H1 (cell line): ENCODE measurements around the gene ADD3. TPM values are rescaled to one million over a fixed set of nuclear protein-coding genes. Genes with fewer than 3 reads are reported as not detected.

Source experiments
- CTCF ChIA-PET: fragments of 300-600 bp; sonication (Branson Sonifier 250); formaldehyde crosslinking; loops from one replicate; lab custom pipeline; 2021; ENCODE audit not compliant: partially characterized antibody; lab: Charles Lee
- POLR2A ChIA-PET: fragments of 300-600 bp; sonication (Branson Sonifier 250); formaldehyde crosslinking; loops from one replicate; lab custom pipeline; 2021; ENCODE audit warnings: inconsistent platforms; ENCODE audit not compliant: partially characterized antibody; lab: Charles Lee
- DNase-seq, 2 experiments: peaks; one replicate each; pipeline versions ENCODE4 v3.0.0 to v3.0.0-alpha.2; 2010 to 2022; ENCODE audit warnings: low spot score in 2 of 2, low read depth in 1 of 2, mixed read lengths in 1 of 2
- FAIRE-seq: peaks from 2 replicates; lab custom pipeline; 2011; peaks lifted over from hg19 to GRCh38; lab: Jason Lieb, UNC
- H2AFZ ChIP-seq: 2 replicates; pipeline ENCODE4 v1.8.1; 2012; ENCODE audit warnings: low read length, inconsistent platforms
- H2AK5ac ChIP-seq: 2 replicates; pipeline ENCODE4 v1.6.1; 2013; ENCODE audit warnings: low read depth, low read length
- H2BK120ac ChIP-seq: replicated peaks from 2 replicates; pipeline ENCODE3; 2013; ENCODE audit warnings: low read depth, low read length, inconsistent platforms
- H2BK12ac ChIP-seq: 2 replicates; pipeline ENCODE4 v1.6.1; 2013; ENCODE audit warnings: low read depth, low read length
- H2BK15ac ChIP-seq: 2 replicates; pipeline ENCODE4 v1.6.1; 2013; ENCODE audit warnings: low read length
- H2BK20ac ChIP-seq: 2 replicates; pipeline ENCODE4 v1.6.1; 2013; ENCODE audit warnings: low read length
- H2BK5ac ChIP-seq: 2 replicates; pipeline ENCODE4 v1.6.1; 2013; ENCODE audit warnings: low read depth, low read length
- H3K14ac ChIP-seq: 2 replicates; pipeline ENCODE4 v1.6.1; 2013; ENCODE audit warnings: inconsistent platforms; ENCODE audit not compliant: insufficient read length
- H3K18ac ChIP-seq: 2 replicates; pipeline ENCODE4 v1.6.1; 2013; ENCODE audit warnings: low read length; ENCODE audit errors: extremely low read depth
- H3K23ac ChIP-seq: 2 replicates; pipeline ENCODE4 v1.6.1; 2013; ENCODE audit warnings: inconsistent platforms; ENCODE audit not compliant: insufficient read length
- H3K23me2 ChIP-seq: 2 replicates; pipeline ENCODE4 v1.6.1; 2013; ENCODE audit warnings: low read depth, low read length
- H3K27ac ChIP-seq: 2 replicates; pipeline ENCODE4 v1.6.1; 2011; ENCODE audit warnings: low read depth, low read length, inconsistent platforms
- H3K27me3 ChIP-seq, 4 experiments: replicated peaks in 1 of 4; 1 replicate in 1 of 4; 2 replicates in 3 of 4; pipeline versions ENCODE4 v1.6.1 to v1.8.1; 2011 to 2013; ENCODE audit warnings: low read length in 3 of 4, mild to moderate bottlenecking in 3 of 4, inconsistent platforms in 2 of 4, mixed read lengths in 2 of 4, moderate library complexity in 1 of 4; ENCODE audit not compliant: control insufficient read depth in 3 of 4, insufficient read depth in 3 of 4; ENCODE audit errors: extremely low read depth in 1 of 4
- H3K36me3 ChIP-seq, 4 experiments: 2 replicates each; pipeline versions ENCODE4 v1.6.1 to v1.8.1; 2011 to 2013; ENCODE audit warnings: mild to moderate bottlenecking in 4 of 4, low read length in 3 of 4, moderate library complexity in 2 of 4, control low read depth in 1 of 4, inconsistent platforms in 1 of 4; ENCODE audit not compliant: insufficient read depth in 4 of 4, control insufficient read depth in 2 of 4
- H3K4ac ChIP-seq: replicated peaks from 2 replicates; pipeline ENCODE3; 2013; ENCODE audit warnings: low read length, low read depth, mixed read lengths, inconsistent platforms; ENCODE audit not compliant: insufficient read length
- H3K4me1 ChIP-seq, 4 experiments: replicated peaks in 1 of 4; 1 replicate in 1 of 4; 2 replicates in 3 of 4; pipeline versions ENCODE4 v1.6.1 to v1.8.1; 2011 to 2013; ENCODE audit warnings: low read length in 3 of 4, inconsistent platforms in 2 of 4, mixed read lengths in 1 of 4; ENCODE audit not compliant: insufficient read depth in 4 of 4, control insufficient read depth in 3 of 4
- H3K4me2 ChIP-seq, 2 experiments: 2 replicates each; pipeline versions ENCODE4 v1.6.1 to v1.8.1; 2011 to 2013; ENCODE audit warnings: low read depth in 2 of 2, low read length in 2 of 2, control low read depth in 1 of 2, inconsistent platforms in 1 of 2, mild to moderate bottlenecking in 1 of 2; ENCODE audit not compliant: insufficient read depth in 1 of 2
- H3K4me3 ChIP-seq, 4 experiments: fragments of 200-600, 300-600 bp in 1 of 4; sonication (generic), shearing (Covaris generic), sonication (Bioruptor Twin) in 1 of 4; 2 replicates each; pipeline versions ENCODE4 v1.5.1 to v1.8.1; 2011 to 2016; ENCODE audit warnings: low read length in 4 of 4, low read depth in 3 of 4, control low read depth in 2 of 4, inconsistent platforms in 2 of 4, mild to moderate bottlenecking in 2 of 4, mixed read lengths in 1 of 4, moderate library complexity in 1 of 4; ENCODE audit not compliant: insufficient read depth in 2 of 4; ENCODE audit errors: extremely low read depth in 1 of 4
- H3K56ac ChIP-seq: replicated peaks from 2 replicates; pipeline ENCODE3; 2013; ENCODE audit warnings: low read depth, mild to moderate bottlenecking, mixed read lengths, low read length, inconsistent platforms; ENCODE audit not compliant: insufficient read length
- H3K79me1 ChIP-seq: 2 replicates; pipeline ENCODE4 v1.6.1; 2013; ENCODE audit warnings: low read depth, low read length, control low read depth
- H3K79me2 ChIP-seq, 2 experiments: 2 replicates each; pipeline versions ENCODE4 v1.6.1 to v1.8.1; 2012 to 2013; ENCODE audit warnings: low read length in 2 of 2, mild to moderate bottlenecking in 2 of 2, inconsistent platforms in 1 of 2; ENCODE audit not compliant: insufficient read depth in 2 of 2, control insufficient read depth in 1 of 2
- H3K9ac ChIP-seq, 4 experiments: replicated peaks in 1 of 4; 1 replicate in 1 of 4; 2 replicates in 3 of 4; pipeline versions ENCODE4 v1.6.1 to v1.8.1; 2011 to 2013; ENCODE audit warnings: low read depth in 3 of 4, low read length in 3 of 4, control low read depth in 2 of 4, mild to moderate bottlenecking in 2 of 4, moderate library complexity in 2 of 4, inconsistent platforms in 1 of 4; ENCODE audit errors: extremely low read depth in 1 of 4
- H3K9me3 ChIP-seq, 2 experiments: 2 replicates each; pipeline versions ENCODE4 v1.6.1 to v1.8.1; 2012 to 2013; ENCODE audit warnings: mild to moderate bottlenecking in 2 of 2, moderate library complexity in 2 of 2, control low read depth in 1 of 2, inconsistent platforms in 1 of 2, low read depth in 1 of 2, low read length in 1 of 2, mixed read lengths in 1 of 2; ENCODE audit not compliant: insufficient read depth in 2 of 2
- H4K20me1 ChIP-seq, 2 experiments: replicated peaks in 1 of 2; 2 replicates each; pipeline versions ENCODE3 to v1.8.1; 2011 to 2013; ENCODE audit warnings: inconsistent platforms in 2 of 2, low read length in 2 of 2, mild to moderate bottlenecking in 1 of 2; ENCODE audit not compliant: insufficient read depth in 2 of 2, control insufficient read depth in 1 of 2
- H4K5ac ChIP-seq: 2 replicates; pipeline ENCODE4 v1.6.1; 2013; ENCODE audit warnings: low read length, low read depth, mixed read lengths, inconsistent platforms; ENCODE audit not compliant: insufficient read length
- H4K8ac ChIP-seq: 2 replicates; pipeline ENCODE4 v1.8.0; 2013; ENCODE audit warnings: mild to moderate bottlenecking, moderate library complexity, low read length, inconsistent platforms; ENCODE audit not compliant: insufficient read depth; ENCODE audit errors: extremely low read depth
- H4K91ac ChIP-seq: replicated peaks from 2 replicates; pipeline ENCODE3; 2013; ENCODE audit warnings: low read length, mixed read lengths, inconsistent platforms; ENCODE audit not compliant: insufficient read length
- CBX5 ChIP-seq: fragments of 300-800, 300-1000 bp; sonication (generic); IDR thresholded peaks from 2 replicates; pipeline ENCODE4 v1.7.1; 2016; ENCODE audit warnings: antibody characterized with exemption, low read length, low read depth
- CEBPB ChIP-seq: IDR thresholded peaks from 2 replicates; pipeline ENCODE4 v1.6.1; 2012; ENCODE audit warnings: low read depth, low read length
- CHD2 ChIP-seq: IDR thresholded peaks from 2 replicates; pipeline ENCODE4 v1.6.1; 2012; ENCODE audit warnings: low read length, improper control_type of control experiment
- EGR1 ChIP-seq: IDR thresholded peaks from 2 replicates; pipeline ENCODE4 v1.6.1; 2011; ENCODE audit warnings: low read depth, low read length, borderline replicate concordance
- EP300 ChIP-seq, 2 experiments: IDR thresholded peaks; 1 replicate in 1 of 2; 2 replicates in 1 of 2; pipeline ENCODE4 v1.6.1; 2011 to 2012; ENCODE audit warnings: low read depth in 2 of 2, low read length in 2 of 2, mild to moderate bottlenecking in 2 of 2, borderline replicate concordance in 1 of 2, inconsistent platforms in 1 of 2, moderate library complexity in 1 of 2
- EZH2 ChIP-seq: fragments of 200-600 bp; sonication (generic); IDR thresholded peaks from 2 replicates; pipeline ENCODE4 v1.7.1; 2012; ENCODE audit warnings: low read depth, mild to moderate bottlenecking, moderate library complexity, low read length, inconsistent platforms; ENCODE audit not compliant: severe bottlenecking
- KDM4A ChIP-seq: IDR thresholded peaks from one replicate; pipeline ENCODE4 v1.7.1; 2012; ENCODE audit warnings: low read depth, mild to moderate bottlenecking, moderate library complexity, low read length, inconsistent platforms; ENCODE audit not compliant: severe bottlenecking
- RBBP5 ChIP-seq: IDR thresholded peaks from 2 replicates; pipeline ENCODE4 v1.7.1; 2012; ENCODE audit warnings: low read depth, mild to moderate bottlenecking, inconsistent platforms, low read length, moderate library complexity, borderline replicate concordance
- SIX5 ChIP-seq: IDR thresholded peaks from 2 replicates; pipeline ENCODE4 v1.6.1; 2011; ENCODE audit warnings: mild to moderate bottlenecking, low read depth, low read length
- WGBS, 2 experiments: shearing (Covaris generic) in 1 of 2; methylation state at CpG; one replicate each; pipeline versions ENCODE4 v1.1.6 to v1.1.7; 2013 to 2015; ENCODE audit warnings: low lambda C conversion rate in 2 of 2, mixed read lengths in 2 of 2, inconsistent platforms in 1 of 2, low coverage in 1 of 2, missing lambda C conversion rate in 1 of 2; ENCODE audit not compliant: insufficient replicate concordance in 2 of 2, insufficient coverage in 1 of 2, insufficient read length in 1 of 2; ENCODE audit errors: extremely low coverage in 1 of 2, missing lambda C conversion rate in 1 of 2; 5-methylcytosine and 5-hydroxymethylcytosine counted together
- polyA plus RNA-seq, 7 experiments: library from polyadenylated mRNA; depleted of rRNA in 3 of 7; stranded (reverse) in 5 of 7; unstranded in 2 of 7; fragments of >200 nt in 5 of 7; fragments of 200-250 nt in 2 of 7; gene quantifications; 1 replicate in 5 of 7; 2 replicates in 1 of 7; 4 replicates in 1 of 7; pipeline versions ENCODE4 v1.2.1 to v1.2.3, GENCODE V29; 2011 to 2013; ENCODE audit warnings: missing spikeins in 2 of 7, mixed read lengths in 2 of 7
- total RNA-seq: library from RNA; stranded (reverse); fragmentation: NEBNext Ultra II Directional; extraction: Animal tissue kit (Norgen Biotek cat#: 25700); gene quantifications from 2 replicates; pipeline ENCODE4 v1.2.1, GENCODE V29; 2021
- TF ChIP-seq, protein P1 (sequence below), 3 experiments: IDR thresholded peaks; 1 replicate in 2 of 3; 2 replicates in 1 of 3; pipeline versions ENCODE4 v1.5.1 to v1.6.1; 2011; ENCODE audit warnings: low read length in 3 of 3, mild to moderate bottlenecking in 3 of 3, inconsistent platforms in 2 of 3, low read depth in 1 of 3, moderate library complexity in 1 of 3; ENCODE audit not compliant: insufficient read depth in 1 of 3; ENCODE audit errors: control extremely low read depth in 1 of 3
- TF ChIP-seq, protein P2 (sequence below): IDR thresholded peaks from 2 replicates; pipeline ENCODE4 v1.6.1; 2012; ENCODE audit warnings: inconsistent platforms

ADD3 gene
- total and polyA plus RNA-seq, 2 of the 8 experiments (the other 6 are each of a cell fraction or from before 2014, with no cell fraction given): 44.7 to 85.6 TPM

DNA sequence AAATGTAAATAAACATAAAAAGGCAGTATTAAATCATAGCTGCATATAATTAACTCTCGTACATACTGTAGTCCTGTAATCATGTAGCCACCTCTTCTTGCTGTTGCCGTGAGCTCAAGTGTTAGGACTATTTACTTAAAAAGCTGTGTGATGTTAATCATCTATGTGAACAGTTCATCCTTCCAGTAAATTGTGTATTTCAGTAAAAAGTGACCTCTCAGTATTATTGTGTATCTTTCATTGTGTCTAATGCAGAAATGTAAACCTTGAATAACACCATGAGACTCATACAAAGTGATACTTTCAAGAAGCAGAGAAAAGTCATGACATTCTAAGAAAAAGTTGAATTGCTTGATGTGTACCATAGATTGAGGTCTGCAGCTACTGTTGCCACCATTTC is 38.0 kb downstream of the ADD3 start:
- Histone ChIP-seq H3K36me3 (peaks cover 0 to 9% (median 2%) of the 10 kb centered on the region in 4 experiments; a peak in 3 of 8 replicates), H3K4ac (no peak overlapping the region), H3K27me3 (no peaks in the 10 kb centered on the region), H3K27ac (no peak overlapping the region), H2BK5ac (no peak overlapping the region), H3K9me3 (peaks cover 8 to 15% of the 10 kb centered on the region in 2 experiments), H3K9ac (no peak overlapping the region), H2BK20ac (no peak overlapping the region), H3K23ac (no peak overlapping the region), H4K91ac (no peak overlapping the region), H2BK12ac (no peak overlapping the region), H3K23me2 (no peaks in the 10 kb centered on the region), H3K18ac (no peak overlapping the region), H2AK5ac (no peak overlapping the region), H3K4me3 (no peak overlapping the region), H2BK120ac (no peak overlapping the region), H2AFZ (no peak overlapping the region), H3K79me1 (no peaks in the 10 kb centered on the region; the same call in 1 of the 2 replicates), H3K4me2 (no peak overlapping the region), H4K5ac (no peak overlapping the region), H2BK15ac (no peak overlapping the region), H3K56ac (no peak overlapping the region), H3K4me1 (no peaks in the 10 kb centered on the region), H4K8ac (no peak overlapping the region), H4K20me1 (no peaks in the 10 kb centered on the region), H3K79me2 (peaks cover 1 to 69% of the 10 kb centered on the region in 2 experiments; a peak in 2 of 4 replicates), H3K14ac (no peak overlapping the region)
- ChIA-PET CTCF (interaction anchor here (0.7 to 5.2 kb wide), 4 partner anchors 10 to 156 kb away, joined by 3 to 37 read pairs (median 4); no protein-coding TSS in a partner anchor), POLR2A (no interaction called here)
- FAIRE-seq (no peak), DNase-seq (no peak)
- 100% methylated on average over 2 of the region's 2 CpGs; no CpG with 5 or more reads in 1 of the 2 experiments for WGBS, 2 experiments
- TF ChIP-seq CEBPB (no peak), CHD2 (no peak), EGR1 (no peak), RBBP5 (no peak), EZH2 (no peak), CBX5 (no peak), SIX5 (no peak), EP300 (IDR thresholded peaks at IDR 0.05; ENCODE audit: borderline replicate concordance in 1 of 2, low read depth in 2 of 2, low read length in 2 of 2) (no peak), KDM4A (no peak)
- TF ChIP-seq, protein P1, sequence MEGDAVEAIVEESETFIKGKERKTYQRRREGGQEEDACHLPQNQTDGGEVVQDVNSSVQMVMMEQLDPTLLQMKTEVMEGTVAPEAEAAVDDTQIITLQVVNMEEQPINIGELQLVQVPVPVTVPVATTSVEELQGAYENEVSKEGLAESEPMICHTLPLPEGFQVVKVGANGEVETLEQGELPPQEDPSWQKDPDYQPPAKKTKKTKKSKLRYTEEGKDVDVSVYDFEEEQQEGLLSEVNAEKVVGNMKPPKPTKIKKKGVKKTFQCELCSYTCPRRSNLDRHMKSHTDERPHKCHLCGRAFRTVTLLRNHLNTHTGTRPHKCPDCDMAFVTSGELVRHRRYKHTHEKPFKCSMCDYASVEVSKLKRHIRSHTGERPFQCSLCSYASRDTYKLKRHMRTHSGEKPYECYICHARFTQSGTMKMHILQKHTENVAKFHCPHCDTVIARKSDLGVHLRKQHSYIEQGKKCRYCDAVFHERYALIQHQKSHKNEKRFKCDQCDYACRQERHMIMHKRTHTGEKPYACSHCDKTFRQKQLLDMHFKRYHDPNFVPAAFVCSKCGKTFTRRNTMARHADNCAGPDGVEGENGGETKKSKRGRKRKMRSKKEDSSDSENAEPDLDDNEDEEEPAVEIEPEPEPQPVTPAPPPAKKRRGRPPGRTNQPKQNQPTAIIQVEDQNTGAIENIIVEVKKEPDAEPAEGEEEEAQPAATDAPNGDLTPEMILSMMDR (IDR thresholded peaks at IDR 0.05; ENCODE audit: control extremely low read depth in 1 of 3, insufficient read depth in 1 of 3, low read depth in 1 of 3, low read length in 3 of 3): no peak
- TF ChIP-seq, protein P2, sequence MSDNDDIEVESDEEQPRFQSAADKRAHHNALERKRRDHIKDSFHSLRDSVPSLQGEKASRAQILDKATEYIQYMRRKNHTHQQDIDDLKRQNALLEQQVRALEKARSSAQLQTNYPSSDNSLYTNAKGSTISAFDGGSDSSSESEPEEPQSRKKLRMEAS: no peak
